Measurements from ENCODE around the gene SCAP.

The SCAP gene

DNA sequence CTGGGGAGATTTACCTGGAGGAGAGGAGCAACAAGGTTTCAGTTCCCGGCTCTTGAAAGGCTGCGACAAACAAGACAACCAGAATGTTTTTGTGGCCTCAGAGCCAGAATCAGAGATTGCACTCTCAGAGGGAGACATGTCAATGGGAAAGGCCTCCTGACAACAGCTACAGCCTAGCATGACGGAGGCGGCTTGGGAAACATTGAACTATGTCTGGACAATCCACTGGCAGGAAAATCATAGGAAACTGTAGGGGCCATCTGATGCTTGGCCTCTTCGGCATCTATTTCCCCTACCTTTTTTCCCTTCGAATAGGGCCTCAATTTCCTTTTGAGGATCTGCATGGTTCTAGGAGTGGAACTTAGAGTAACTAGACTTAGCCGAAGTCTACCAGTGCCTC, 108.1 kb downstream of the SCAP start:
- no peaks in the 10 kb centered on the region for H3K9me2 ChIP-seq (replicated peaks; ENCODE audit: insufficient read depth, low read length)
- H3K27me3 ChIP-seq (ENCODE audit: low read length): no peaks in the 10 kb centered on the region
- no peaks in the 10 kb centered on the region for H4K20me1 ChIP-seq (ENCODE audit: low read depth, low read length)
- no peaks in the 10 kb centered on the region for H3F3A ChIP-seq (ENCODE audit: insufficient read depth)
- H3K9me3 ChIP-seq (ENCODE audit: insufficient read depth, low read length): no peaks in the 10 kb centered on the region
- no peak overlapping the region for H3K4me3 ChIP-seq (ENCODE audit: insufficient read depth, low read length, poor library complexity, severe bottlenecking)
- H2AFZ ChIP-seq (ENCODE audit: low read depth, low read length, severe bottlenecking): no peak overlapping the region
- H3K9ac ChIP-seq (ENCODE audit: low read length): no peak overlapping the region
- H3K79me2 ChIP-seq (ENCODE audit: insufficient read depth, low read length): no peaks in the 10 kb centered on the region
- H3K27ac ChIP-seq (ENCODE audit: low read depth, low read length): no peak overlapping the region
- no peak overlapping the region for H3K4me2 ChIP-seq (ENCODE audit: low read depth, low read length, poor library complexity, severe bottlenecking)
- no peaks in the 10 kb centered on the region for H3K36me3 ChIP-seq (ENCODE audit: low read length)
- no peak for TF ChIP-seq EZH2phosphoT487 (conservative IDR thresholded peaks at IDR 0.05; ENCODE audit: low read length)
- TF ChIP-seq, protein P1, sequence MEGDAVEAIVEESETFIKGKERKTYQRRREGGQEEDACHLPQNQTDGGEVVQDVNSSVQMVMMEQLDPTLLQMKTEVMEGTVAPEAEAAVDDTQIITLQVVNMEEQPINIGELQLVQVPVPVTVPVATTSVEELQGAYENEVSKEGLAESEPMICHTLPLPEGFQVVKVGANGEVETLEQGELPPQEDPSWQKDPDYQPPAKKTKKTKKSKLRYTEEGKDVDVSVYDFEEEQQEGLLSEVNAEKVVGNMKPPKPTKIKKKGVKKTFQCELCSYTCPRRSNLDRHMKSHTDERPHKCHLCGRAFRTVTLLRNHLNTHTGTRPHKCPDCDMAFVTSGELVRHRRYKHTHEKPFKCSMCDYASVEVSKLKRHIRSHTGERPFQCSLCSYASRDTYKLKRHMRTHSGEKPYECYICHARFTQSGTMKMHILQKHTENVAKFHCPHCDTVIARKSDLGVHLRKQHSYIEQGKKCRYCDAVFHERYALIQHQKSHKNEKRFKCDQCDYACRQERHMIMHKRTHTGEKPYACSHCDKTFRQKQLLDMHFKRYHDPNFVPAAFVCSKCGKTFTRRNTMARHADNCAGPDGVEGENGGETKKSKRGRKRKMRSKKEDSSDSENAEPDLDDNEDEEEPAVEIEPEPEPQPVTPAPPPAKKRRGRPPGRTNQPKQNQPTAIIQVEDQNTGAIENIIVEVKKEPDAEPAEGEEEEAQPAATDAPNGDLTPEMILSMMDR (IDR thresholded peaks at IDR 0.05; ENCODE audit: insufficient read depth, low read length, poor library complexity, severe bottlenecking): no peak

GRCh38 chr3:47366833-47367232, 108.9 kb downstream of the SCAP start:
- H3K9me3 ChIP-seq (ENCODE audit: insufficient read depth, low read length): no peaks in the 10 kb centered on the region
- no peak for TF ChIP-seq EZH2phosphoT487 (conservative IDR thresholded peaks at IDR 0.05; ENCODE audit: low read length)
- TF ChIP-seq, protein P1 (IDR thresholded peaks at IDR 0.05; ENCODE audit: insufficient read depth, low read length, poor library complexity, severe bottlenecking): no peak
- no peak overlapping the region for H3K9ac ChIP-seq (ENCODE audit: low read length)
- no peak overlapping the region for H3K27ac ChIP-seq (ENCODE audit: low read depth, low read length)
- H4K20me1 ChIP-seq (ENCODE audit: low read depth, low read length): no peaks in the 10 kb centered on the region
- no peaks in the 10 kb centered on the region for H3K9me2 ChIP-seq (replicated peaks; ENCODE audit: insufficient read depth, low read length)
- H3F3A ChIP-seq (ENCODE audit: insufficient read depth): no peaks in the 10 kb centered on the region
- H3K36me3 ChIP-seq (ENCODE audit: low read length): no peaks in the 10 kb centered on the region
- no peak overlapping the region for H2AFZ ChIP-seq (ENCODE audit: low read depth, low read length, severe bottlenecking)
- no peaks in the 10 kb centered on the region for H3K79me2 ChIP-seq (ENCODE audit: insufficient read depth, low read length)
- no peak overlapping the region for H3K4me3 ChIP-seq (ENCODE audit: insufficient read depth, low read length, poor library complexity, severe bottlenecking)
- H3K27me3 ChIP-seq (ENCODE audit: low read length): no peaks in the 10 kb centered on the region
- no peak overlapping the region for H3K4me2 ChIP-seq (ENCODE audit: low read depth, low read length, poor library complexity, severe bottlenecking)

DNA sequence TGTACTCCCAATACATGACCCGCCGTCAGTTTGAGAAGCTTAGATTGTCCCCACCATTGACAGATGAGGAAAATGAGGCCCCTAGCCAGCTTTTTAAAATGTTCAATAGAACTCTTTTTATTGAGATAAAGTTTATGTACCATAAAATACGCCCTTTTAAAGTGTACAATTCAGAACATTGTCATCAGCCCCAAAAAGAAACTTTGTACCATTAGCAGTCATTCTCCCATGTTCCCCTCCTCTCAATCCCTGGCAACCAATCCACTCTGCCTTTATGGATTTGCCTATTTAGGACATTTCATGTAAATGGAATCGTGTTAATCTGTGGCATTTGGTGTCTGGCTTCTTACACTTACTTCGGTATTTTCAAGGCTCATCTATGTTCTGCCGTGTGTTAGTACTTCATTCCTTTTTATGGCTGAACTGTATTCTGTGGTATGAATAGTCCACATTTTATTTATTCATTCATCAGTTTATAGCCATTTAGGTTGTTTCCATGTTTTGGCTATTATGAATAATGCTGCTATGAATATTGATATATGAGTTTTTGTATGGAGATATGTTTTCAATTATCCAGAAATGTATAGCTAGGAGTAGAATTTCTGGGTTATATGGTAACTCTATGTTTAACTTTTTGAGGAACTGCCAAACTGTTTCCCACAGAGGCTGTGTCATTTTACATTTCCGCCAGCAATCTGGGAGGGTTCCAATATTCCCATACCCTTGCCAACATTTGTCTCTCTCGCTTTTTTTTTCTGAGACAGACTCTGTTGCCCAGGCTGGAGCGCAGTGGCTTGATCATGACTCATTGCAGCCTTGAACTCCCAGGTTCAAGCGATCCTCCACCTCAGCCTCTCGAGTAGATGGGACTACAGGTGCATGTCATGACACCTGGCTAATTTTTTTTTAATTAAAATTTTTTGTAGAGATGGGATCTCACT, 110.3 kb downstream of the SCAP start:
- no peaks in the 10 kb centered on the region for H3F3A ChIP-seq (ENCODE audit: insufficient read depth)
- no peaks in the 10 kb centered on the region for H3K9me2 ChIP-seq (replicated peaks; ENCODE audit: insufficient read depth, low read length)
- no peaks in the 10 kb centered on the region for H3K79me2 ChIP-seq (ENCODE audit: insufficient read depth, low read length)
- H3K27ac ChIP-seq (ENCODE audit: low read depth, low read length): no peak overlapping the region
- H4K20me1 ChIP-seq (ENCODE audit: low read depth, low read length): no peaks in the 10 kb centered on the region
- no peaks in the 10 kb centered on the region for H3K9me3 ChIP-seq (ENCODE audit: insufficient read depth, low read length)
- H3K27me3 ChIP-seq (ENCODE audit: low read length): no peaks in the 10 kb centered on the region
- no peak for TF ChIP-seq EZH2phosphoT487 (conservative IDR thresholded peaks at IDR 0.05; ENCODE audit: low read length)
- TF ChIP-seq, protein P1 (IDR thresholded peaks at IDR 0.05; ENCODE audit: insufficient read depth, low read length, poor library complexity, severe bottlenecking): no peak
- no peak overlapping the region for H3K4me2 ChIP-seq (ENCODE audit: low read depth, low read length, poor library complexity, severe bottlenecking)
- H2AFZ ChIP-seq (ENCODE audit: low read depth, low read length, severe bottlenecking): no peak overlapping the region
- no peak overlapping the region for H3K4me3 ChIP-seq (ENCODE audit: insufficient read depth, low read length, poor library complexity, severe bottlenecking)
- no peak overlapping the region for H3K9ac ChIP-seq (ENCODE audit: low read length)
- no peaks in the 10 kb centered on the region for H3K36me3 ChIP-seq (ENCODE audit: low read length)
